Ovary (tissue), 9 donors: ENCODE data around the gene DIP2C. TPM values are rescaled to one million over a fixed set of nuclear protein-coding genes. Genes with fewer than 3 reads are reported as not detected.

Source experiments
- DNase-seq, 5 donors: peaks; one replicate each; pipeline ENCODE4 v3.0.0-alpha.2; 2019 to 2020
- H3K27ac ChIP-seq, 2 donors: fragments of 200-600 bp; one replicate each; pipeline versions ENCODE4 v1.5.1 to v1.8.0; 2019 to 2022
- H3K27me3 ChIP-seq: fragments of 200-600 bp; one replicate; pipeline ENCODE4 v1.8.0; 2022
- H3K36me3 ChIP-seq: fragments of 200-600 bp; sonication (generic); one replicate; pipeline ENCODE4 v1.5.1; 2019
- H3K4me1 ChIP-seq: one replicate; pipeline ENCODE4 v1.8.1; 2013; ENCODE audit warnings: mild to moderate bottlenecking, moderate library complexity; ENCODE audit not compliant: insufficient read depth
- H3K4me3 ChIP-seq: fragments of 200-600 bp; sonication (generic); one replicate; pipeline ENCODE4 v1.5.1; 2017
- H3K9me3 ChIP-seq, 2 donors: fragments of 200-600 bp in 1 of 2; sonication (generic) in 1 of 2; one replicate each; pipeline versions ENCODE4 v1.5.1 to v1.8.1; 2013 to 2019; ENCODE audit warnings: mild to moderate bottlenecking in 1 of 2, moderate library complexity in 1 of 2
- EP300 ChIP-seq: sonication (generic); formaldehyde crosslinking; IDR thresholded peaks from one replicate; pipeline ENCODE4 v1.6.1; 2017; ENCODE audit warnings: antibody characterized with exemption
- POLR2A ChIP-seq: fragments of 450-650 bp; IDR thresholded peaks from one replicate; pipeline ENCODE4 v1.6.1; 2017; ENCODE audit warnings: antibody characterized with exemption, mild to moderate bottlenecking, moderate library complexity
- WGBS, 3 donors: extraction: QIAGEN DNeasy Blood & Tissue Kit in 1 of 3; methylation state at CpG; one replicate each; pipeline versions ENCODE4 v1.1.5 to v1.1.7; 2013 to 2017; 5-methylcytosine and 5-hydroxymethylcytosine counted together
- intact Hi-C, 4 donors: fragments of 100-400 bp; cut with DNase I; formaldehyde crosslinking; loops; one replicate each; pipeline versions ENCODE4 v1.11.0 to v1.15.1; 2022 to 2023
- polyA plus RNA-seq, 2 donors: library from polyadenylated mRNA; stranded (reverse); fragments of 200-250 nt in 1 of 2; fragments of 350-450 nt in 1 of 2; fragmentation: Illumina TruSeq in 1 of 2; extraction: RNeasy Lipid Tissue Mini Kit (QIAGEN cat#74804) in 1 of 2; gene quantifications; one replicate each; pipeline ENCODE4 v1.2.3, GENCODE V29; 2013 to 2014
- total RNA-seq, 7 donors: library from RNA; depleted of rRNA in 2 of 7; stranded (reverse); fragments of >200 nt in 2 of 7; fragmentation: NEBNext Ultra II Directional in 3 of 7; extraction: Animal tissue kit (Norgen Biotek cat#: 25700) in 3 of 7; gene quantifications; one replicate each; pipeline versions ENCODE4 v1.1.0 to v1.2.4, GENCODE V29; 2016 to 2023
- TF ChIP-seq, protein P1 (sequence below), 3 donors: fragments of 450-650 bp in 2 of 3; fragments of 200-600 bp in 1 of 3; IDR thresholded peaks; one replicate each; pipeline versions ENCODE4 v1.5.1 to v1.8.0; 2016 to 2022; ENCODE audit warnings: antibody characterized with exemption in 3 of 3, mild to moderate bottlenecking in 1 of 3
- donor health status: DM: no; HTN: no; CAD: no; lungs with moderate emphysema.
- donor health status: DM: no; HTN: no; CAD: no.
- donor health status: Bipolar disorder and iron deficiency.
- donor health status: DM: yes; HTN: yes; CAD: no.
- donor health status: DM: no; HTN: no; CAD: no.
- donor health status: DM: yes; HTN: yes; CAD: no.

The DIP2C gene
- total and polyA plus RNA-seq, 9 donors: 10.1 to 29.4 (median 22.2) TPM

DNA sequence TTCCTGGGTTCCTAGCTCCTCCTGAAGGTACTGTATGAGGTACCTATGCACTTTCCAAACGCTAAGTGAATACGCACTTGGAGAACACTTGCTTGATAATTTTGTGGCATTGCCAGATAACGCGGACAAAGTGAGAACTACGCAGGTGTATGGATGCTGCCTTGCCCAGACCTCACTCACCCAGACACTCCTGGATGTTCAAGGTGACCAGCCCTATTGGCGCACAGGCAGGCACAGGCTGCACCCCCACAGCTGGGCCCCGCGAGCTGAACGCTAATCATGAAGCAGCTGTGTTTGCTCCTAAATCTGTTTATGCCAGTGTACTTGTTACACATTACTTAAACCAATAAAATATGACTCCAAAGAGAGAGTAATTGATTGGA lies 27.3 kb downstream of the DIP2C start:
- Histone ChIP-seq H3K36me3 (no peaks in the 10 kb centered on the region), H3K27ac (no peak overlapping the region), H3K4me3 (no peak overlapping the region), H3K27me3 (no peaks in the 10 kb centered on the region), H3K9me3 (no peaks in the 10 kb centered on the region), H3K4me1 (peaks cover 11% of the 10 kb centered on the region)
- TF ChIP-seq POLR2A (no peak), EP300 (no peak)
- TF ChIP-seq, protein P1, sequence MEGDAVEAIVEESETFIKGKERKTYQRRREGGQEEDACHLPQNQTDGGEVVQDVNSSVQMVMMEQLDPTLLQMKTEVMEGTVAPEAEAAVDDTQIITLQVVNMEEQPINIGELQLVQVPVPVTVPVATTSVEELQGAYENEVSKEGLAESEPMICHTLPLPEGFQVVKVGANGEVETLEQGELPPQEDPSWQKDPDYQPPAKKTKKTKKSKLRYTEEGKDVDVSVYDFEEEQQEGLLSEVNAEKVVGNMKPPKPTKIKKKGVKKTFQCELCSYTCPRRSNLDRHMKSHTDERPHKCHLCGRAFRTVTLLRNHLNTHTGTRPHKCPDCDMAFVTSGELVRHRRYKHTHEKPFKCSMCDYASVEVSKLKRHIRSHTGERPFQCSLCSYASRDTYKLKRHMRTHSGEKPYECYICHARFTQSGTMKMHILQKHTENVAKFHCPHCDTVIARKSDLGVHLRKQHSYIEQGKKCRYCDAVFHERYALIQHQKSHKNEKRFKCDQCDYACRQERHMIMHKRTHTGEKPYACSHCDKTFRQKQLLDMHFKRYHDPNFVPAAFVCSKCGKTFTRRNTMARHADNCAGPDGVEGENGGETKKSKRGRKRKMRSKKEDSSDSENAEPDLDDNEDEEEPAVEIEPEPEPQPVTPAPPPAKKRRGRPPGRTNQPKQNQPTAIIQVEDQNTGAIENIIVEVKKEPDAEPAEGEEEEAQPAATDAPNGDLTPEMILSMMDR (IDR thresholded peaks at IDR 0.05): no peak
- DNase-seq: no peak
- WGBS, 3 donors: 90 to 92% (median 91%) methylated on average over 9 of the region's 9 CpGs
- intact Hi-C loops: no loop called here

DNA sequence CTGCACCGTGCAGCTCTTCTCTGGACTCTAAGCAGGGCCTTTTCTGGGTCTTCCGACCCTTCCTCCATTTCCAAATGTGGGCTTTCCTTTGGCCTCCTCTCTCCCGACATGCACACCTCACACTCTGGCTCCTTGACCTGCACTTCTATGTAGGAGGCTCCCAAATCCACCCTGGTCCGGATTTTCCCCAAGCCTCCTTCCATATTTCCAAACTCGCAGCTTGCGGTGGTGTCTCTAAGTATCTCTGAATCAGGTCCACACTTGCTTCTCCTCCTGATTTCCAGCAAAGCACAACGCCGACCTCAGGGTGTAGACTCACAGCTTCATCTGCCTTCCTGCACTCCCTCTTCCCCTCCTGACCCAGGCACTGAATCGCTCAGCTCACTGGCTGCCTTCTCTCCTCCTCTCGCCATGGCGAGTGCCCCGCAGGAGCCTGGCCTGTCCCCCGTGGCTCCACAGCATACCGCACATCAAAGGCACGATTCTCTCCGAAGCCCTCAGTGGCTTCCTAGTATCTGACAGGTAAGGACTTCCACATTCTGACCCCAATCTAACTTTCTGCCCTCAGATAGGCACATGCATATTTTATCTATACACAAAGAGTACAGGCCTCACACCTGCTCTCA lies 27.8 kb downstream of the DIP2C start:
- no peak for DNase-seq
- Histone ChIP-seq H3K27me3 (no peaks in the 10 kb centered on the region), H3K4me3 (no peak overlapping the region), H3K9me3 (no peaks in the 10 kb centered on the region), H3K27ac (no peak overlapping the region), H3K36me3 (no peaks in the 10 kb centered on the region), H3K4me1 (peaks cover 11% of the 10 kb centered on the region)
- intact Hi-C loops: no loop called here
- 85 to 90% (median 86%) methylated on average over 16 of the region's 16 CpGs for WGBS, 3 donors
- TF ChIP-seq EP300 (no peak), POLR2A (no peak)
- TF ChIP-seq, protein P1 (IDR thresholded peaks at IDR 0.05): no peak

DNA sequence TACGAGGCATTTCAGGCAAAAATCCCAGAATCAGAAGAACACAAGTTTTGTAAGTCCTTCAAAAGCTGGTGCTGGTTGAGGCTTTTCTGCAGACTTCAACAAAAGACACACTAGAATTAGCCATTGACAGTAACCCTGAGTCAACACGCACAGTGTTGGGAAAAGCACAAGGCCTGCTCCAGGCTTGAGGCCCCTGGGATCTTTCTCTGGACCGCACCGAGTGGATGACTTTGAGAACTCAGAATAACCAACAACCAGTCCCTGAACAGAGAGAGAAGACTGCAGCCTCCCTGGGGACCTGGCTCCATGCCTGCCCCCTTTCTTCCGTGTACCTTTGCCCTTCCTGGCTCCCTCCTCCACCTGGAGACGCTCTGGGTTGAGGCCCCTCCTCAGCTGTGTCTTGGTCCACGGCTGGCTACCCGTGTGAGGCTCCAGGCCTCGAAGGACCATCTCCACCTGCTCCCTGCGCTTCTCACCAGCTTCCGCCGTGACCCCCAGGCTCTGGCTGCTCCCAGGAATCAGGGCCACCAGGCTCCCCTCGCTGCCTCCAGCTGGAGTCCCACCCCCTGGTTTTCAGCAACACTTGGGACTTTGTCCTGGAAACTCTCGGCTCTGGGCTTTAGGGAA lies 28.4 kb downstream of the DIP2C start:
- peaks cover 11% of the 10 kb centered on the region for H3K4me1 ChIP-seq
- DNase-seq: peak in 1 of 5 donors; percentile 38

DNA sequence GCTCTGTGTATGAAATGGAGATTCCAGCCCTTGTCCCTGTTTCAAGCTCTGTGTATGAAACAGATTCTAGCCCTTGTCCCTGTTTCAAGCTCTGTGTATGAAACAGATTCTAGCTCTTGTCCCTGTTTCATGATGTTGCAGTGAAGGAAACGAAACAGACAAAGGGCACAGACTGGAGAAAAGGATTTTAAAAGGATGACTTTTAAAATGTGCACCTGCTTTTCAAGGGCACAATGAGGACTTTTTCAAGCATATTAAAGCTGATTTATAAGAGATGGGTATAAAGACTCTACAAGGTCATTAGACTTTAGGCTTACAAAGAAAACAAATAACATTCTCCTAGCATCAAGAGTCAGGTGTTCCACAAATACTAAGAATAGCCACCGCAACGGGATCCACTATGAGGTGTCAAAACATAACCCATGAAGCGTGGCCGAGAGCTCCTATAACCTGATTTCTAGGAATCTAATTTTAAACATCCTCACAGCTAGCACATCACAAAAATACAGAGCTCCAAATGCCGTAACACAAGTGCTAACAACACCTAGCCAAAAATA lies 29.0 kb downstream of the DIP2C start:
- Histone ChIP-seq H3K4me3 (no peak overlapping the region), H3K36me3 (no peaks in the 10 kb centered on the region), H3K27ac (no peak overlapping the region), H3K27me3 (no peaks in the 10 kb centered on the region), H3K4me1 (peaks cover 11% of the 10 kb centered on the region), H3K9me3 (no peaks in the 10 kb centered on the region)
- DNase-seq: no peak
- intact Hi-C loops: no loop called here
- 67 to 69% (median 67%) methylated on average over 6 of the region's 6 CpGs for WGBS, 3 donors
- no peak for TF ChIP-seq EP300
- TF ChIP-seq POLR2A: no peak
- TF ChIP-seq, protein P1 (IDR thresholded peaks at IDR 0.05): no peak

More for the DNA sequence above, 28.4 kb downstream of the DIP2C start:
- Histone ChIP-seq H3K36me3 (no peaks in the 10 kb centered on the region), H3K9me3 (no peaks in the 10 kb centered on the region), H3K27me3 (no peaks in the 10 kb centered on the region), H3K27ac (no peak overlapping the region), H3K4me3 (no peak overlapping the region)
- TF ChIP-seq POLR2A: no peak
- TF ChIP-seq EP300: no peak
- TF ChIP-seq, protein P1 (IDR thresholded peaks at IDR 0.05): no peak
- 74 to 80% (median 80%) methylated on average over 14 of the region's 14 CpGs for WGBS, 3 donors
- intact Hi-C loops: no loop called here
